WTC11 (cell line): ENCODE measurements around the gene B3GNT8. TPM values are rescaled to one million over a fixed set of nuclear protein-coding genes. Genes with fewer than 3 reads are reported as not detected.

Experiments
- ATAC-seq: fragments of 200-7000 bp; cut with Tn5 transposase; 2 replicates; pipeline ENCODE4 v1.10.0; 2021; ENCODE audit warnings: mild to moderate bottlenecking, moderate library complexity
- CTCF ChIA-PET: fragments of 300-600 bp; sonication (Branson Sonifier 250); formaldehyde crosslinking; loops from one replicate; lab custom pipeline; 2021; ENCODE audit warnings: antibody characterized with exemption; lab: Charles Lee
- POLR2A ChIA-PET: fragments of 350-600 bp; sonication (Branson Sonifier 250); formaldehyde crosslinking; loops from one replicate; lab custom pipeline; 2021; ENCODE audit warnings: antibody characterized with exemption; lab: Charles Lee
- DNase-seq: peaks from one replicate; pipeline ENCODE4 v3.0.0; 2021; ENCODE audit warnings: low spot score
- H3K27ac Mint-ChIP-seq: 2 replicates; pipeline ENCODE4 v1.8.0; 2021; ENCODE audit warnings: mixed read lengths
- H3K27me3 Mint-ChIP-seq: 2 replicates; pipeline ENCODE4 v1.8.0; 2021; ENCODE audit warnings: low read depth, mild to moderate bottlenecking, moderate library complexity, mixed read lengths
- H3K36me3 Mint-ChIP-seq: 2 replicates; pipeline ENCODE4 v1.8.0; 2021; ENCODE audit warnings: mixed read lengths
- H3K4me1 Mint-ChIP-seq: 2 replicates; pipeline ENCODE4 v1.8.0; 2022; ENCODE audit warnings: mixed read lengths
- H3K4me3 Mint-ChIP-seq: 2 replicates; pipeline ENCODE4 v1.8.0; 2021; ENCODE audit warnings: mild to moderate bottlenecking, moderate library complexity, mixed read lengths
- H3K9me3 Mint-ChIP-seq: 2 replicates; pipeline ENCODE4 v1.8.0; 2021; ENCODE audit warnings: mixed read lengths
- AFF4 ChIP-seq: sonication (generic); formaldehyde crosslinking; IDR thresholded peaks from 2 replicates; pipeline ENCODE4 v1.8.1; 2023; ENCODE audit warnings: mild to moderate bottlenecking, missing genetic modification reagents, borderline replicate concordance
- E2F4 ChIP-seq: sonication (generic); formaldehyde crosslinking; IDR thresholded peaks from 2 replicates; pipeline ENCODE4 v1.8.1; 2022; ENCODE audit warnings: low read depth, mild to moderate bottlenecking, moderate library complexity, missing genetic modification reagents, borderline replicate concordance
- ERG ChIP-seq: fragments of 250-450 bp; sonication (Bioruptor Pico); IDR thresholded peaks from 2 replicates; pipeline ENCODE4 v1.8.0; 2021; ENCODE audit warnings: mild to moderate bottlenecking
- ESRRA ChIP-seq: sonication (generic); formaldehyde crosslinking; IDR thresholded peaks from 2 replicates; pipeline ENCODE4 v1.8.1; 2022; ENCODE audit warnings: mild to moderate bottlenecking, missing genetic modification reagents, borderline replicate concordance
- HMGA2 ChIP-seq: fragments of 250-450 bp; sonication (Bioruptor Pico); IDR thresholded peaks from 2 replicates; pipeline ENCODE4 v1.4.0; 2021; ENCODE audit warnings: mild to moderate bottlenecking, moderate library complexity
- MLX ChIP-seq: sonication (generic); formaldehyde crosslinking; IDR thresholded peaks from 2 replicates; pipeline ENCODE4 v1.8.1; 2023; ENCODE audit warnings: mild to moderate bottlenecking, missing genetic modification reagents, moderate library complexity
- SMAD3 ChIP-seq: sonication (generic); formaldehyde crosslinking; IDR thresholded peaks from 2 replicates; pipeline ENCODE4 v1.8.0; 2022; ENCODE audit warnings: missing genetic modification reagents, mild to moderate bottlenecking, borderline replicate concordance
- SMAD4 ChIP-seq: sonication (generic); formaldehyde crosslinking; IDR thresholded peaks from 2 replicates; pipeline ENCODE4 v1.8.0; 2022; ENCODE audit warnings: mild to moderate bottlenecking, missing genetic modification reagents
- STAT6 ChIP-seq: sonication (generic); formaldehyde crosslinking; conservative IDR thresholded peaks from 2 replicates; pipeline ENCODE4 v1.8.1; 2023; ENCODE audit warnings: mild to moderate bottlenecking, low read depth, missing genetic modification reagents, moderate library complexity
- ZBTB21 ChIP-seq: sonication (generic); formaldehyde crosslinking; IDR thresholded peaks from 2 replicates; pipeline ENCODE4 v1.8.1; 2023; ENCODE audit warnings: mild to moderate bottlenecking, missing genetic modification reagents, borderline replicate concordance
- ZNF263 ChIP-seq: sonication (generic); formaldehyde crosslinking; IDR thresholded peaks from 2 replicates; pipeline ENCODE4 v1.8.1; 2022; ENCODE audit warnings: low read depth, mild to moderate bottlenecking, moderate library complexity, missing genetic modification reagents
- ZNF416 ChIP-seq: fragments of 250-450 bp; sonication (Bioruptor Pico); IDR thresholded peaks from 2 replicates; pipeline ENCODE4 v1.9.0; 2021; ENCODE audit warnings: mild to moderate bottlenecking, inconsistent platforms
- ZNF423 ChIP-seq: fragments of 250-450 bp; sonication (Bioruptor Pico); IDR thresholded peaks from 2 replicates; pipeline ENCODE4 v2.1.2; 2022; ENCODE audit warnings: mild to moderate bottlenecking, moderate library complexity
- ZNF425 ChIP-seq: fragments of 250-450 bp; sonication (Bioruptor Pico); conservative IDR thresholded peaks from 2 replicates; pipeline ENCODE4 v1.9.0; 2021; ENCODE audit warnings: mild to moderate bottlenecking
- ZNF671 ChIP-seq: fragments of 250-450 bp; sonication (Bioruptor Pico); IDR thresholded peaks from 2 replicates; pipeline ENCODE4 v1.8.0; 2021; ENCODE audit warnings: mild to moderate bottlenecking
- total RNA-seq: library from RNA; stranded (reverse); gene quantifications from 3 replicates; pipeline ENCODE4 v1.2.3, GENCODE V29; 2021

The B3GNT8 gene
- total RNA-seq, 1 experiment from 2014 or later = 2.3 TPM

GRCh38 chr19:41402010-41402409 lies 25.2 kb downstream of the B3GNT8 start:
- DNase-seq = no peak
- Mint-ChIP-seq H3K27me3 (no peaks in the 10 kb centered on the region), H3K36me3 (no peaks in the 10 kb centered on the region), H3K4me3 (no peak overlapping the region), H3K9me3 (no peaks in the 10 kb centered on the region), H3K27ac (no peak overlapping the region), H3K4me1 (peaks cover 17% of the 10 kb centered on the region)
- POLR2A ChIA-PET = no interaction called here
- TF ChIP-seq E2F4 (CRISPR knock-in tag) = no peak
- TF ChIP-seq ERG (CRISPR knock-in tag) = no peak
- TF ChIP-seq ZNF263 (CRISPR knock-in tag) = no peak
- TF ChIP-seq ZNF671 (CRISPR knock-in tag) = no peak
- no peak for TF ChIP-seq ESRRA (CRISPR knock-in tag)
- no peak for TF ChIP-seq MLX (CRISPR knock-in tag)
- no peak for TF ChIP-seq ZNF425 (CRISPR knock-in tag)
- no peak for TF ChIP-seq HMGA2 (CRISPR knock-in tag)
- TF ChIP-seq STAT6 (CRISPR knock-in tag) = no peak
- no peak for TF ChIP-seq ZBTB21 (CRISPR knock-in tag)
- no peak for TF ChIP-seq SMAD4 (CRISPR knock-in tag)
- no peak for TF ChIP-seq AFF4
- no peak for ATAC-seq
- CTCF ChIA-PET = no interaction called here

GRCh38 chr19:41401483-41401882 lies 25.7 kb downstream of the B3GNT8 start:
- ATAC-seq (no peak), DNase-seq (no peak)
- CTCF ChIA-PET = no interaction called here
- Mint-ChIP-seq H3K27me3 (no peaks in the 10 kb centered on the region), H3K4me1 (peaks cover 18% of the 10 kb centered on the region), H3K27ac (no peak overlapping the region), H3K4me3 (no peak overlapping the region), H3K9me3 (no peaks in the 10 kb centered on the region), H3K36me3 (no peaks in the 10 kb centered on the region)
- TF ChIP-seq ZNF423 (no peak), SMAD3 (CRISPR knock-in tag) (no peak), ZNF416 (no peak), ZBTB21 (CRISPR knock-in tag) (no peak)
- POLR2A ChIA-PET = no interaction called here
